ENCODE measurements around the gene SMDT1. TPM values are rescaled to one million over a fixed set of nuclear protein-coding genes. Genes with fewer than 3 reads are reported as not detected.

SMDT1 gene
- total and polyA plus RNA-seq, 2 of the 4 experiments (the other 2 are of a cell fraction), result 2.3 to 15.7 TPM

DNA sequence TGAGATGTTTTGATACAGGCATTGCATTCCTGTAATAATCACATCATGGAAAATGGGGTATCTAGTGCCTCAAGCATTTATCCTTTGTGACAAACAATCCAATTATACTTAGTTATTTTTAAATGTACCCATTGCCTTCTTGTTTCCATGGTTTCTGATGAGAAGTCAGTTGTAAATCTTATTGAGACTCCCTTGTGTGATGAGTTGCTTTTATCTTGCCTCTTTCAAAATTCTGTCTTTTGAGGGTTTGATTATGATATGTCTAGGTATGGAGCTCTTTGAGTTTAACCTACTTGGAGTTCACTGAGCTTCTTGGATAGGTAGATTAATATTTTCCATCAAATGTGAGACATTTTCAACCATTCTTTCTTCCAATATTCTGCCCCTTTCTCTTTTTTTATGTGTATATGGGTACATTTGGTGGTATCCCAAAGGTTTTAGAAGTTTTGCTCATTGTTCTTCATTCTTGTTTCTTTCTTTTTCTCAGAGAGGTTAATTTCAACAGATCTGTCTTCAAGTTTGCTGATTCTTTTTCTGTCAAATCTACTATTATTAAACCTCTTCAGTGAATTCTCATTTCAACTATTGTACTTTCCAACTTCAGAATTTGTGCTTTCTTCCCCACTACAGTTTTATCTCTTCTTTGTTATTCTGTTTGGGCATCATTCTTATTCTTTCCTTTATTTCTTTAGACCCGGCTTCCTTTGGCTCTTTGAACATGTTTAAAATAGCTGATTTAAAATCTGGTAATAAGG is 22.6 kb upstream of the SMDT1 start:
- Histone ChIP-seq H2BK5ac (ENCODE audit: low read depth, low read length, poor library complexity, severe bottlenecking) (no peak overlapping the region), H3K4me3 (ENCODE audit: insufficient read depth, low read depth, low read length) (no peak overlapping the region), H3K27ac (ENCODE audit: insufficient read depth, low read length) (no peak overlapping the region), H3K18ac (ENCODE audit: low read depth, low read length) (no peak overlapping the region), H4K20me1 (ENCODE audit: insufficient read depth, low read length) (no peaks in the 10 kb centered on the region), H3K9ac (ENCODE audit: low read depth, low read length) (no peak overlapping the region), H2BK20ac (ENCODE audit: low read depth, low read length) (no peak overlapping the region), H3K27me3 (ENCODE audit: control insufficient read depth, insufficient read depth, low read length) (no peaks in the 10 kb centered on the region), H3K14ac (replicated peaks; ENCODE audit: low read depth, low read length) (no peak overlapping the region), H2BK15ac (ENCODE audit: low read depth, low read length) (no peak overlapping the region), H3K36me3 (ENCODE audit: control insufficient read depth, insufficient read depth, low read length) (peaks cover 28% of the 10 kb centered on the region), H3K56ac (ENCODE audit: extremely low read depth, insufficient read depth, low read length) (no peak overlapping the region), H3K23ac (ENCODE audit: low read depth, low read length) (no peak overlapping the region), H3K9me3 (ENCODE audit: control insufficient read depth, insufficient read depth, low read length) (no peaks in the 10 kb centered on the region), H3K4me1 (ENCODE audit: control insufficient read depth, insufficient read depth, low read length) (no peaks in the 10 kb centered on the region), H4K91ac (ENCODE audit: insufficient read depth, low read depth, low read length) (no peak overlapping the region), H4K5ac (ENCODE audit: low read depth, low read length) (no peak overlapping the region), H3K79me1 (ENCODE audit: low read depth in 1 of 2, low read length in 2 of 2) (no peaks in the 10 kb centered on the region), H3K9me1 (ENCODE audit: insufficient read depth, low read length) (no peaks in the 10 kb centered on the region), H2BK120ac (ENCODE audit: low read depth, low read length) (no peak overlapping the region), H4K8ac (ENCODE audit: low read depth in 2 of 2, low read length in 2 of 2) (no peak overlapping the region), H2AFZ (replicated peaks; ENCODE audit: low read length, poor library complexity) (no peak overlapping the region), H2AK5ac (ENCODE audit: low read depth, low read length) (no peak overlapping the region), H2AK9ac (replicated peaks; ENCODE audit: low read depth, low read length, poor library complexity) (no peak overlapping the region), H3K4ac (ENCODE audit: low read depth, low read length) (no peak overlapping the region), H3K4me2 (ENCODE audit: low read depth, low read length) (no peak overlapping the region)
- dilution Hi-C loops (cut with HindIII; ENCODE audit: low sequenced_read_pairs, unreplicated experiment), result no loop called here
- ATAC-seq (ENCODE audit: low read depth), result no peak
- CTCF ChIA-PET, result interaction anchor here (0.6 kb wide), 2 partner anchors 292 to 735 kb away, joined by 3 to 4 read pairs; no protein-coding TSS in a partner anchor
- intact Hi-C loops (cut with micrococcal nuclease), result no loop called here
- TF ChIP-seq, protein P1, sequence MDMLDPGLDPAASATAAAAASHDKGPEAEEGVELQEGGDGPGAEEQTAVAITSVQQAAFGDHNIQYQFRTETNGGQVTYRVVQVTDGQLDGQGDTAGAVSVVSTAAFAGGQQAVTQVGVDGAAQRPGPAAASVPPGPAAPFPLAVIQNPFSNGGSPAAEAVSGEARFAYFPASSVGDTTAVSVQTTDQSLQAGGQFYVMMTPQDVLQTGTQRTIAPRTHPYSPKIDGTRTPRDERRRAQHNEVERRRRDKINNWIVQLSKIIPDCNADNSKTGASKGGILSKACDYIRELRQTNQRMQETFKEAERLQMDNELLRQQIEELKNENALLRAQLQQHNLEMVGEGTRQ (IDR thresholded peaks at IDR 0.05; ENCODE audit: low read depth, low read length), result no peak
- TF ChIP-seq CHD1 (IDR thresholded peaks at IDR 0.05; ENCODE audit: low read depth, low read length) (no peak), MAFK (IDR thresholded peaks at IDR 0.05; ENCODE audit: low read depth, low read length) (no peak), CEBPB (IDR thresholded peaks at IDR 0.05; ENCODE audit: low read depth, low read length) (no peak), RAD21 (IDR thresholded peaks at IDR 0.05; ENCODE audit: low read length) (no peak), RCOR1 (IDR thresholded peaks at IDR 0.05; ENCODE audit: insufficient replicate concordance, low read length) (no peak), NFE2L2 (IDR thresholded peaks at IDR 0.05; ENCODE audit: low read depth, low read length) (no peak), RFX5 (IDR thresholded peaks at IDR 0.05; ENCODE audit: low read depth, low read length) (no peak), FOS (IDR thresholded peaks at IDR 0.05; ENCODE audit: low read depth, low read length) (no peak), BHLHE40 (IDR thresholded peaks at IDR 0.05; ENCODE audit: low read depth, low read length) (no peak), MXI1 (IDR thresholded peaks at IDR 0.05; ENCODE audit: borderline replicate concordance, low read depth, low read length) (no peak), POLR2A (IDR thresholded peaks at IDR 0.05; ENCODE audit: low read depth, low read length) (no peak)
- TF ChIP-seq, protein P2, sequence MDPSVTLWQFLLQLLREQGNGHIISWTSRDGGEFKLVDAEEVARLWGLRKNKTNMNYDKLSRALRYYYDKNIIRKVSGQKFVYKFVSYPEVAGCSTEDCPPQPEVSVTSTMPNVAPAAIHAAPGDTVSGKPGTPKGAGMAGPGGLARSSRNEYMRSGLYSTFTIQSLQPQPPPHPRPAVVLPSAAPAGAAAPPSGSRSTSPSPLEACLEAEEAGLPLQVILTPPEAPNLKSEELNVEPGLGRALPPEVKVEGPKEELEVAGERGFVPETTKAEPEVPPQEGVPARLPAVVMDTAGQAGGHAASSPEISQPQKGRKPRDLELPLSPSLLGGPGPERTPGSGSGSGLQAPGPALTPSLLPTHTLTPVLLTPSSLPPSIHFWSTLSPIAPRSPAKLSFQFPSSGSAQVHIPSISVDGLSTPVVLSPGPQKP (IDR thresholded peaks at IDR 0.05; ENCODE audit: borderline replicate concordance, low read depth, low read length), result no peak
- TF ChIP-seq, protein P3, sequence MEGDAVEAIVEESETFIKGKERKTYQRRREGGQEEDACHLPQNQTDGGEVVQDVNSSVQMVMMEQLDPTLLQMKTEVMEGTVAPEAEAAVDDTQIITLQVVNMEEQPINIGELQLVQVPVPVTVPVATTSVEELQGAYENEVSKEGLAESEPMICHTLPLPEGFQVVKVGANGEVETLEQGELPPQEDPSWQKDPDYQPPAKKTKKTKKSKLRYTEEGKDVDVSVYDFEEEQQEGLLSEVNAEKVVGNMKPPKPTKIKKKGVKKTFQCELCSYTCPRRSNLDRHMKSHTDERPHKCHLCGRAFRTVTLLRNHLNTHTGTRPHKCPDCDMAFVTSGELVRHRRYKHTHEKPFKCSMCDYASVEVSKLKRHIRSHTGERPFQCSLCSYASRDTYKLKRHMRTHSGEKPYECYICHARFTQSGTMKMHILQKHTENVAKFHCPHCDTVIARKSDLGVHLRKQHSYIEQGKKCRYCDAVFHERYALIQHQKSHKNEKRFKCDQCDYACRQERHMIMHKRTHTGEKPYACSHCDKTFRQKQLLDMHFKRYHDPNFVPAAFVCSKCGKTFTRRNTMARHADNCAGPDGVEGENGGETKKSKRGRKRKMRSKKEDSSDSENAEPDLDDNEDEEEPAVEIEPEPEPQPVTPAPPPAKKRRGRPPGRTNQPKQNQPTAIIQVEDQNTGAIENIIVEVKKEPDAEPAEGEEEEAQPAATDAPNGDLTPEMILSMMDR (conservative IDR thresholded peaks at IDR 0.05; ENCODE audit: low read depth, low read length), result no peak
- in situ Hi-C loops (cut with MboI; ENCODE audit: low sequenced_read_pairs), result no loop called here
- DNase-seq, result no peak
- no CpG with 5 or more reads among the region's 1 CpG for WGBS, 2 experiments (ENCODE audit: extremely low coverage in 2 of 2, insufficient read length in 1 of 2)
- POLR2A ChIA-PET (ENCODE audit: unreplicated experiment), result no interaction called here
- BruUV-seq (replicated peaks), result no TSS peak
